Measurements from ENCODE around the gene ASB6. TPM values are rescaled to one million over a fixed set of nuclear protein-coding genes. Genes with fewer than 3 reads are reported as not detected.

ASB6 gene
- total RNA-seq, 4 donors from 2014 or later: 14.9 to 25.5 (median 22.4) TPM

- H3K36me3 ChIP-seq: no peaks in the 10 kb centered on the region
- no peak for DNase-seq (ENCODE audit: low spot score in 2 of 2)
- H3K27me3 ChIP-seq: no peaks in the 10 kb centered on the region
- H3K9me3 ChIP-seq: no peaks in the 10 kb centered on the region
- 65 to 69% methylated on average over 8 of the region's 8 CpGs for WGBS, 2 donors
- H3K4me3 ChIP-seq: no peak overlapping the region
- H3K4me1 ChIP-seq: peaks cover 0 to 45% (median 25%) of the 10 kb centered on the region in 4 donors
- H3K27ac ChIP-seq: no peak overlapping the region
- TF ChIP-seq EP300 (IDR thresholded peaks at IDR 0.05): no peak
- TF ChIP-seq POLR2A (IDR thresholded peaks at IDR 0.05): no peak
- no peak for TF ChIP-seq CTCF (IDR thresholded peaks at IDR 0.05)
Measured at GRCh38 chr9:129604766-129605163, 37.2 kb downstream of the ASB6 start.

- no peak for TF ChIP-seq EP300 (IDR thresholded peaks at IDR 0.05)
- no peak for TF ChIP-seq POLR2A (IDR thresholded peaks at IDR 0.05)
- no peak for TF ChIP-seq CTCF (IDR thresholded peaks at IDR 0.05)
- WGBS, 2 donors: 66 to 73% methylated on average over 12 of the region's 12 CpGs
- Histone ChIP-seq H3K36me3 (no peaks in the 10 kb centered on the region), H3K27ac (no peak overlapping the region), H3K4me1 (peaks cover 0 to 40% (median 20%) of the 10 kb centered on the region in 4 donors), H3K4me3 (no peak overlapping the region), H3K27me3 (no peaks in the 10 kb centered on the region), H3K9me3 (no peaks in the 10 kb centered on the region)
- DNase-seq (ENCODE audit: low spot score in 2 of 2): no peak
Measured at GRCh38 chr9:129604056-129604765, 37.7 kb downstream of the ASB6 start.

- Histone ChIP-seq H3K4me1 (peaks cover 0 to 33% (median 15%) of the 10 kb centered on the region in 4 donors), H3K36me3 (no peaks in the 10 kb centered on the region), H3K4me3 (no peak overlapping the region), H3K27me3 (no peaks in the 10 kb centered on the region), H3K27ac (peak overlapping the region in 2 of 4 donors; percentile 17 to 27), H3K9me3 (no peaks in the 10 kb centered on the region)
- no peak for DNase-seq (ENCODE audit: low spot score in 2 of 2)
- TF ChIP-seq CTCF (IDR thresholded peaks at IDR 0.05) (no peak), POLR2A (IDR thresholded peaks at IDR 0.05) (no peak), EP300 (IDR thresholded peaks at IDR 0.05) (no peak)
- 57 to 60% methylated on average over 10 of the region's 10 CpGs for WGBS, 2 donors
Measured at GRCh38 chr9:129602598-129603415, 39.1 kb downstream of the ASB6 start.

- WGBS, 2 donors: 78 to 87% methylated on average over 9 of the region's 9 CpGs
- H3K9me3 ChIP-seq: no peaks in the 10 kb centered on the region
- DNase-seq (ENCODE audit: low spot score in 2 of 2): no peak
- H3K4me3 ChIP-seq: no peak overlapping the region
- H3K27me3 ChIP-seq: no peaks in the 10 kb centered on the region
- H3K36me3 ChIP-seq: no peaks in the 10 kb centered on the region
- H3K27ac ChIP-seq: no peak overlapping the region
- TF ChIP-seq EP300 (IDR thresholded peaks at IDR 0.05) (no peak), POLR2A (IDR thresholded peaks at IDR 0.05) (no peak), CTCF (IDR thresholded peaks at IDR 0.05) (no peak)
- H3K4me1 ChIP-seq: peaks cover 0 to 34% (median 15%) of the 10 kb centered on the region in 4 donors
Measured at GRCh38 chr9:129601082-129601674, 40.8 kb downstream of the ASB6 start.
